HepG2 (cell line): ENCODE results near the gene NEDD4L. TPM values are rescaled to one million over a fixed set of nuclear protein-coding genes. Genes with fewer than 3 reads are reported as not detected.
A peak's percentile ranks its signal among the peaks of the same experiment; 100 is the strongest.

Experiments
- AFF4 ChIP-seq: sonication (generic); formaldehyde crosslinking; IDR thresholded peaks from 2 replicates; pipeline ENCODE4 v1.4.0; 2020; ENCODE audit warnings: missing genetic modification reagents
- ARID5B ChIP-seq: IDR thresholded peaks from 2 replicates; pipeline ENCODE4 v1.4.0; 2020; ENCODE audit warnings: mild to moderate bottlenecking, missing genetic modification reagents
- GATAD2A ChIP-seq: IDR thresholded peaks from 2 replicates; pipeline ENCODE4 v1.6.1; 2016
- MAFF ChIP-seq: IDR thresholded peaks from 2 replicates; pipeline ENCODE4 v1.6.1; 2011; ENCODE audit warnings: low read depth, low read length, improper control_type of control experiment
- MLLT10 ChIP-seq: sonication (generic); formaldehyde crosslinking; IDR thresholded peaks from 2 replicates; pipeline ENCODE4 v1.4.0; 2020; ENCODE audit warnings: missing genetic modification reagents
- RBM39 ChIP-seq: fragments of 200-400 bp; formaldehyde crosslinking; IDR thresholded peaks from one replicate; pipeline ENCODE4 v1.6.1; 2018; ENCODE audit warnings: antibody characterized with exemption, mild to moderate bottlenecking, low read depth, low read length; ENCODE audit not compliant: poor library complexity, severe bottlenecking
- SALL1 ChIP-seq: sonication (generic); formaldehyde crosslinking; IDR thresholded peaks from 2 replicates; pipeline ENCODE4 v1.8.0; 2022; ENCODE audit warnings: mild to moderate bottlenecking, missing genetic modification reagents
- ZNF281 ChIP-seq: sonication (generic); formaldehyde crosslinking; IDR thresholded peaks from 2 replicates; pipeline ENCODE4 v1.4.0; 2020; ENCODE audit warnings: missing genetic modification reagents, borderline replicate concordance
- ZNF761 ChIP-seq: sonication (generic); formaldehyde crosslinking; conservative IDR thresholded peaks from 2 replicates; pipeline ENCODE4 v1.4.0; 2020; ENCODE audit warnings: mild to moderate bottlenecking, missing genetic modification reagents
- polyA plus RNA-seq, 8 experiments: library from polyadenylated mRNA; depleted of rRNA in 3 of 8; stranded (reverse) in 7 of 8; unstranded in 1 of 8; fragments of >200 nt; fragmentation: Illumina TruSeq in 4 of 8; extraction: Trizol in 4 of 8; gene quantifications; 2 replicates each; pipeline versions ENCODE4 v1.2.1 to v1.2.3, GENCODE V29; 2011 to 2016; ENCODE audit warnings: low read depth in 4 of 8, missing spikeins in 1 of 8, mixed read lengths in 1 of 8; ENCODE audit not compliant: insufficient read depth in 1 of 8
- total RNA-seq, 5 experiments: library from RNA; depleted of rRNA; stranded (reverse); fragments of >200 nt; fragmentation: Illumina TruSeq; extraction: Trizol; gene quantifications; 2 replicates each; pipeline ENCODE4 v1.2.3, GENCODE V29; 2016; ENCODE audit warnings: low read depth in 1 of 5

The NEDD4L gene
- total and polyA plus RNA-seq, 2 of the 13 experiments (the other 11 are each of a cell fraction or from before 2014, with no cell fraction given), result 168 to 390 TPM

- TF ChIP-seq AFF4 (CRISPR knock-in tag) (no peak), RBM39 (no peak), SALL1 (CRISPR knock-in tag) (peak; percentile 12; the same call in 1 of the 2 replicates), MLLT10 (CRISPR knock-in tag) (no peak), ZNF761 (no peak), ARID5B (CRISPR knock-in tag) (0 out of 2 replicates have a peak, but pooled peaks have one; percentile 13), MAFF (no peak), GATAD2A (CRISPR knock-in tag) (0 out of 2 replicates have a peak, but pooled peaks have one; percentile 30), ZNF281 (CRISPR knock-in tag) (no peak)
Observed at GRCh38 chr18:58102875-58103274, 58.8 kb downstream of the NEDD4L start (continued).
